ELR (cell line): ENCODE results near the gene KLHDC9.

Experiments
- DNase-seq: peaks from one replicate; pipeline ENCODE4 v3.0.0-alpha.2; 2015; ENCODE audit warnings: low read depth

The KLHDC9 gene

DNA sequence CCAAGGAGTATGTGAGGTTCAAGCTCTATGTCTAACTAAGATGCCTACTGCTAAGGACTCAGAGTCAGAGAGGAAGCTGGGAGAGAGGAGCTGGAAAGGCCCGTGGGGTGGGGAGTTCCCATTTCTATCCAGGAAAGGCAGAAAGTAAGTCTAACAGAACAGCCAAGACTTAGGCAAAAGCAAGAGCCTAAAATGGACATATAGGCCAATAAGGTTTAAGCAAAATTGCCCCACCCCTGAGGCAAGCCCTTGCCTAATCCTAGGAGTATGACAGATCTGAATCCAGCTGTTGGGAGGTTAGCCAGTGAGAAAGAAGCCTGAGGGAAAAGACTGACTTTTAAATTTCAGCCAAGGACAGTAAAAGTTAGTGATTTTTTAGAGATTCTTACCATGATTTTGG is 1.6 kb upstream of the KLHDC9 start:
- DNase-seq = no peak

DNA sequence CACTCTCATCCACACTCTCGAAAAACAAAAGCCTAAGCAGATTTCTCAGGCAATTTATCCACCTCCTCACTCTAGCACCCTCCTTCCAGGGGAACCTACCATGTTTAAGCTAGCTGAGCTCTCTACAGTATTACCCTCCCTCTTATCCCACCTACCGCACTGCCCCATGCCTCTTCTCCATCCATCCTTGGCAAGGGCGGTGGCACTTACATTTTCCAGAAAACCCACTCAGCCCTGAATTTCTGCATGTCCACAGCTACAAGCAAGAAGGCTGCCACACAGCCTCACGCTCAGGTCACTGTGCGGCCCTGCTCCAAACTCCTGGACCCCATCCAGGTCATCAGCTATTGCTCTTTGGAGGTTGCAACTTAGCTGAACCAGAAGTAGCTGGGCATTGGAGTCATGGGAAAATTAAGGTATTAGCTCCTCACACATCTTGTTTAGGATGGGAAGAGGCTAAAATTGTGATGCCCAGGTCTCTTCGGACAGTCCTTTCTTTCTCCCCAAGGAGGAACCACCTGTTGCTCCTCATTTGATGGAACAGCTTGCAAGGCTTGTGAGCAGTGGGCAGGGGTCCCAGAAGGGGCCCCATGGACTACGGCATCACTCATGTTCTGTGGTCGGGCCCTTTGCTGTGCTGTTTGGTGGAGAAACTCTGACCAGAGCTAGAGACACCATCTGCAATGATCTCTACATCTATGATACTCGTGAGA is 1.1 kb downstream of the KLHDC9 start:
- no peak for DNase-seq

DNA sequence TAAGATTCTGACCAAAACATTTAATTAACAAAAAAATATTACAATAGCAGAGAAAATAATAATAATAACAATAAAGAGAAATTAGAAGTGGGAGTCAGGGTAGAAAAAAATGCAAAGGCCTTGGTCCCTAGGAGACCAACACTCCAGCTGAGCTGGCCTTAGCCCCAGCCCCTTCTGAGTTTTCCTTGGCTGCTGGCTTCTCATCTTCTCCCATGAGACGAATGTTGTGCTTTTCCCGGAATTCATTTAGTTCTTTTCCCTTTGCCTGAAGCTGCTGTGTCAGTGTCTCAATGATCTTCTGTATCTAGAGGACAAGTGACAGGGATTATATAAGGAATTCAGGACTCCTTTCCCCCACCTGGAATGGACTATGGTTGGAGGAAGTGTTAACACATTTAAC is 2.4 kb downstream of the KLHDC9 start:
- no peak for DNase-seq

DNA sequence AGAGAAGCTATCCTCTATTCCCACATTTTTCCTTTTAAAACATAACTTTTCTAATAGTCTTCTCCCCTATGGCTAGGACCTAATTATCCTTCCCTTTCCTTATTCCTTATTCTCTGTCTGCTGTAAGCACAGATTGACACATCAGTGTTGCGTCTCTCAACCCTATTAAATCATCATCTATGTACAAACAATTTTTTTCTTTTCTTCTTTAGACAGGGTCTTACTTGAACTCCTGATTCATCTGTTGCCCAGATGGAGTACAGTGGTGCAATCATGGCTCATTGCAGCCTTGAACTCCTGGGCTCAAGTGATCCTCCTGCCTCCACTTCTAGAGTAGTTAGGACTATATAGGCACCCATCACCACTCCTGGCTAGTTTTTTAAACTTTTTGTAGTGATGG is 8.3 kb downstream of the KLHDC9 start:
- DNase-seq = no peak

DNA sequence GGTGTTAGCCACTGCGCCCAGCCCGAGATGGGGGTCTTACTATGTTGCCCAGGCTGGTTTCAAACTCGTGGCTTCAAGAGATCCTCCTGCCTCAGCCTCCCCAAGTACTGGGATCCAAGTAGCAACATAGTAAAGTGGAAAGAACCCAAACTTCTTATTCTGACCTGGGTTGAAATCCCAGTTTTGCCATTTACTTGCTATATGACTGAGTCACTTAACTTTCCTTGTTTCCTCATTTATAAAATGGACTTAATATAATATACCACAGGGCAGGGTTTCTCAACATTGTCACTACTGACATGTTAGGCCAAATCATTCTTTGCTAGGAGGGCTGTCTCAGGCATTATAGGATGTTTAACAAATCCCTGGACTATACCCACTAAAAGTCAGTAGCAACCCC is 13.0 kb downstream of the KLHDC9 start:
- no peak for DNase-seq

DNA sequence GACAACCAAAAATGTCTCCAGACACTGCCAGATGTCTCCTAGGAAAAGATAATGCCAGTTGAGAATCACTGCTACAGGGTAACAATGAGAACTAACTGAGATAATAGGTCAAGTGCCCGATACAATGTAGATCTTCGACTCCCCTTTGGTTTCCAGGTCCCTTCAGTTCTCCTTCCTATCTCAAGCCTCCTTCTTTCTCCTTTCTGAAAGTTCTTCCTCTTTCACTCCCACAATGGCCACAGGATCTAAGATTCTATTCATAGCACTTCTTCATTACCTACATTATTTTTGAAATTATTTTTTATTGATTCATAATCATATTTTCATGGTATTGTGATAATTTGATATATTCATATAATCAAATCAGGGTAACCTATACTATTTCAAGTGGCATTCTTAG is 13.4 kb downstream of the KLHDC9 start:
- DNase-seq = no peak

DNA sequence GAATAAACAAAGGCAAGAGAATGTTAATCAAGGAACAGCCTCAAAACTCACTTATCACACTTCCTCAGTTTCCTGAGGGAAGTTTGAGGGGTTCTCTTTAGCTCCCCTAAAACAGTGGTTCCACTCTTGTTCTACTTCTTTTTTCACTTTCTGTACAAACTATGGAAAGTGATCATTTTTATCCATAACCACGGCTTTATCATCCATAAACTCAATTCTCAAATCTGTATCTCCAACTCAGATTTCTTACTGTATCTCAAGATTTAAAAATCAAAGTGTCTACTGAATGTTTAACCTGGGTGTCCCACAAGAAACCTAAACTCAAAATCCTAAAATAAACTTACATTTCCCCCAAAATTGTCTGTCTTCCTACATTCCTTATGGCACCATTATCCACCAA is 15.8 kb downstream of the KLHDC9 start:
- no peak for DNase-seq

DNA sequence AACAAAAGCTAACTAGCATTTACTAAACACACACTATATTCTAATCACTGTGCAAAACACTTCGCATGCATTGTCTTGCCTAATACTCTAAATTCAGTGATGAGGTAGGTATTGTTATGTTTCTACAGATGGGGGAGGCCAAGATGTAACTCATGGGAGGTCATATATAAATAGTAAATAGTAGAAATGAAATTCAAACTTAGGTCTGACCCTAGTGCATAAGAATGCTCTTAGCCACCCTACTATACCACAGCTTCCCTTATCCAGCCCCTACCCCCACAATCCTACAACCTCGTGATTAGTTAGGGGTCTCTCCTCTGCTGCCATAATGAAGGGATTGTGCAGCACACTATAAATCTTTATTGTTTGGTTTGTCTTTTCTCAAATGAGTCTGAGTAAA is 16.4 kb downstream of the KLHDC9 start:
- DNase-seq = peak; percentile 61

DNA sequence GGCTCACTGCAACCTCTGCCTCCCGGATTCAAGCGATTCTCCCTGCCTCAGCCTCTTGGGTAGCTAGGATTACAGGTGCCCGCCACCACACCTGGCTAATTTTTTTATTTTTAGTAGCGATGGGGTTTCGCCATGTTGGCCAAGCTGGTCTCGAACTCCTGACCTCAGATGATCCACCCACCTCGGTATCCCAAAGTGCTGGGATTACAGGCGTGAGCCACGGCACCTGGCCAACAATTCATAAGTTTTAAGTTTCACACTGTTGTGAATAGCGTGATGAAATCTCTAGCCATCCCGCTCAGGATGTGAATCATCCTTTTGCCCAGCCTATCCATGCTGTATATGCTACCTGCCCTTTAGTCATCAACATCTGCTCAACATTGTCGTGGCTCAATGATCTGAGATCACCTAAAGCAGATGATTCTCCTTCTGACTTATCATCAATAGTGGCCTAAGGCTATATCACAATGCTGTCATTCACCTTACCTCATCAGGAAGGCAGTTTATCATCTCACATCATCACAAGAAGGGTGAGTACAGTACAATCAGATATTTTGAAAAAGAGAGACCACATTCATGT is 17.1 kb downstream of the KLHDC9 start:
- peak; percentile 99 for DNase-seq

DNA sequence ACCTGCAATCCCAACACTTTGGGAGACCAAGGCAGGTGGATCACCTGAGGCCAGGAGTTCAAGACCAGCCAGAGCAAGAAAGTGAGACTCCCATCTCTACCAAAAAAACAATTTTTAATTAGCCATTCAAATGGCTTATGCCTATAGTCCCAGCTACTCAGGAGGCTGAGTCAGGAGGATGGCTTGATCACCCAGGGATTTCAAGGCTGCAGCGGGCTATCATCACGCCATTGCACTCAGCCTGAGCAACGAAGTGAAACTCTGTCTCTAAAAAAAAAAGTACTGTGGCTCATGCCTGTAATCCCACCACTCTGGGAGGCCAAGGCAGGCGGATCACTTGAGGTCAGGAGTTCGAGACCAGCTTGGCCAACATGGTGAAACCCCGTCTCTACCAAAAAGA is 17.8 kb downstream of the KLHDC9 start:
- DNase-seq = peak; percentile 53

DNA sequence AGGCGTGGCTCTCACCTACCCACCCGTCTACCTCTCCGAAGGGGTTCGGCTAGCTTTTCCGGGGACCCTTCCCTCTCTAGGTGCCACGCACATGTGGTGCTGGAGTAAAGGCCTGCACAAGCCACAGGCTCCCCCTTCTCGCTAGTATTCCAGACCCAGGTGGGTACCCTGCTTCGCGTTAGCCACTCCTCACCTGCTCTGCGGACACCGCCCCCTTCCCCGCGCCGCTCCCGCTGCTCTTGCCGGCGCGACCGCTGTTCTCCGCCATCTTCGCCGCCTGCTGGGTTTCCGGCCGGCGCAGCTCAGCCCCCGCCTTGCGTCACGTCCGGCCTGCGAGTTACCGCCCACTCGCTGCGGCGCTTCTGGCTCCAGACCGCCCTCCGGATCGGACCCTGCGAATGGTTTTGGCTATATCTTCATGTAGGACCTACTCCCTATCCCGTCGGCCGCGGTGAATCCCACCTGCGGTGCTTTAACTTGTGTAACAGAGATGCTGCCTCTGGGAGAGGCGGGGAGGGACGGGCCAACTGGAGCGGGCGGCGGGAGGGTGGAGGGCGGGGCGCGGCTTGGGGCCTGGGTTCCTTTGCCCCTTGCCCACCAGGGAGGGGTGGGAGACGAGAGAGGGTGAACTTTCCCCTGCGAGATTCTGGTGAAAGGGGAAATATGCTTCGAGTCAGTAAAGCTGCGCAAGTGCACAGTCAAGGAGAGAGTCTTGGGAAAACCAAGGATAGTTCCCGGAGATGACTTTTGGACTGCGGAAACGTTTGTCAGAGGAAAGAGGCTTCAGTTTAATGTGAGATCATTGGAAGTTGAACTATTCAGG is 19.8 kb downstream of the KLHDC9 start, which contains the start of the genes NIT1 and PFDN2:
Gene NIT1 (plus strand): TSS at position 347 of the 823 bp plus-strand sequence. CDS start 72 bp downstream, at position 419.
Gene PFDN2 (minus strand): TSS at position 279 of the 823 bp plus-strand sequence. CDS start 11 bp downstream, at position 268.
- peak; percentile 92 for DNase-seq

DNA sequence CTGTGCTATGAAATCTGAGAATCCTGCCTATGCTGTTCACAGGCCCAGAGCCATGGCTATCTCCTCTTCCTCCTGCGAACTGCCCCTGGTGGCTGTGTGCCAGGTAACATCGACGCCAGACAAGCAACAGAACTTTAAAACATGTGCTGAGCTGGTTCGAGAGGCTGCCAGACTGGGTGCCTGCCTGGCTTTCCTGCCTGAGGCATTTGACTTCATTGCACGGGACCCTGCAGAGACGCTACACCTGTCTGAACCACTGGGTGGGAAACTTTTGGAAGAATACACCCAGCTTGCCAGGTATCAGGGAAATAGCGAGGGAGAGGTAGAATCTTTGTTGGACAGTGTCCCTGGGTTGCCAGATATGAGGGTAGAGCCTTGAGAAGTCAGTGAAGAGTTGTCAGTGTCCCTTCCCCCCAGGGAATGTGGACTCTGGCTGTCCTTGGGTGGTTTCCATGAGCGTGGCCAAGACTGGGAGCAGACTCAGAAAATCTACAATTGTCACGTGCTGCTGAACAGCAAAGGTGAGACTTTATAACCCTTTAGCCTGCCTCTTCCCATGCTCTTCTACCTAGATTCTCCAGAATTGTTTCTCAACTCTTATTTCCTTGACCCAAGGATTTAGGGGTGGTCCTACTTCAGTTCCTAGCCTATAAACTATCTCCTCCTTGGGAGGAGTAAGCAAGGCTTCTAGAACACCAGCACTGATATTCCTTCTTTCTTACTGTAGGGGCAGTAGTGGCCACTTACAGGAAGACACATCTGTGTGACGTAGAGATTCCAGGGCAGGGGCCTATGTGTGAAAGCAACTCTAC is 21.1 kb downstream of the KLHDC9 start:
- DNase-seq = peak; percentile 84

DNA sequence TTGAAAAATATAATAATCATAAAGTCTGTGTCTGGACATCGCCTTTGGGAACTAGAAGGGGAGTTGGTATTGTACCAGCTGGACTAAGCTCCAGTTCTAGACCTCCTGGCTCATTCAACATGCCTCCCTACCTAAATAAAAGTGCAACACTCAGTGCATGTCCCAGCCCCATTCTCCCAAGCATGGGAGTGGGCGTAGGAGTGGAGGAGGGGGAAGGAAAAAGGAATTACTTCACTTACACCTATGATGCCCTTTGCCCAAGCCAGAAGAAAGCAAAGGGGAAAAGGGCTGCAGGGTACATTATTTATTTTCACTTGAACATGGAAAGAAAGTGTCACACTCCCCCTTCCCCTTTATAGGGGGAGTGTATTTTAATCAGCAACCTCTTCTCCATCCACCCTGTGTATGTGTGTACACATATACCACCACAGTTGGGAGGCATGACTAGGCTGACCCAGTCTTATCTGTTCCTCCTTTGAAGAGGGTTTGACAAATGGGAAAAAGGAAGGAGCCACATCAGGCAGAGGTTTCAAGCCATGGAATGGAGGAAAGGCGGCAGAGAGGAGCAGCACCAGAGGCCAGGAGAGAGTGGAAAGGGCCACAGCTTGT is 23.0 kb downstream of the KLHDC9 start:
- DNase-seq = no peak

DNA sequence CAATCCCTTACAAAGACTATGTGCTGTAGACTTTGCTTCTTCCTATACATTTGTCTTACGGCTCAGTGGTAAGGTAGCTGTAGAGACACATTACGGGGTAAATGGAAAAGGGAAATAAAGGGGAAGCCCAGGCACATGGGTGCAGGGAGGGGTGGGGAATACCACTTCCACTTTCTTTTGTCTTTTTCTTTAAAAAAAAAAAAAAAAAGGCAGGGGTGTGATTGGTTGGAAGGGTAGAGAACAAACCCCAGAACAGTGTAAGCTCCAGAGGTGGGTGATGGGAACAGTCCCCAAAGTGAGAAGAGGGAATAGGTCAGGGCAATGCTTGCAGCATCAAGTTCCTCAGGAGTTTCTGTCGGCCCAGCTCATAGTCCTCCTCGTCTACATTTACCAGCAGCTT is 23.7 kb downstream of the KLHDC9 start:
- no peak for DNase-seq

DNA sequence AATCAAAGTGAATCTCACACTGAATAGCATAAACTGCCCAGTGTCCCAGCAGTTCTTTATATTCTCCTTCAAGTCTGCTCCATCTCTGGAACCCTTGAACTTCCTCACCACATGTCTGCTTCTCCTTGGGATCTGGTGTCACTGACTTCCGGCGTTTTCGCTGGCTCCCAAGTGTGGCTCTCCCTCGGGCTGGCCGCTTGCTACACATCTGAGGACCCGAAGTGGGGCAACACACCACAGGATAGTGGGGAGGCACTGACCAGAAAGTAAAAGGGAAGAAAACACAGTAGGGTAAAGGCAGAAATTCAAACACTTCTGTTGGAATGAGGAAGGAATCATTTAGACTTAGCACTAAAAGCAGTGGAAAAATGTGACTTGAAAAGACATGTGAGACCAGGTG is 24.8 kb downstream of the KLHDC9 start:
- no peak for DNase-seq

DNA sequence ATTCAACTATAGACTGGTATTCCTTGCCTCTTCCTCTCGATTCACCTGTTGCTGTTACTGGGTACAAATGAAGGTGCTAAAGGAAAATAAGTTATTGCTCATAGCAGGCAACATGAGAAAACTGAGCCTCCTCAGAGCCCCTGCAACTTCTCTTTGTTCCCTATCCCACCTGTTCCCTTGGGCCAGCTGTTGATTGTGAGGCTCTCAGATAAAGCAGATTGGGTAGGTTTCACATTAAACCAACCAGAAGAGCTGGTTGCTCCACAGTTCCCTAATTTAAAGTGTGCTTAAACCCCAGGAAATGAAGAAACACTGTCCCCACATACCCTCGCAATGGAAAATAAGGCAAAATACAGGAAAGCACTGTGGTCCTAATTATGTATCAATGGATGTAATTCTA is 29.5 kb downstream of the KLHDC9 start:
- no peak for DNase-seq

DNA sequence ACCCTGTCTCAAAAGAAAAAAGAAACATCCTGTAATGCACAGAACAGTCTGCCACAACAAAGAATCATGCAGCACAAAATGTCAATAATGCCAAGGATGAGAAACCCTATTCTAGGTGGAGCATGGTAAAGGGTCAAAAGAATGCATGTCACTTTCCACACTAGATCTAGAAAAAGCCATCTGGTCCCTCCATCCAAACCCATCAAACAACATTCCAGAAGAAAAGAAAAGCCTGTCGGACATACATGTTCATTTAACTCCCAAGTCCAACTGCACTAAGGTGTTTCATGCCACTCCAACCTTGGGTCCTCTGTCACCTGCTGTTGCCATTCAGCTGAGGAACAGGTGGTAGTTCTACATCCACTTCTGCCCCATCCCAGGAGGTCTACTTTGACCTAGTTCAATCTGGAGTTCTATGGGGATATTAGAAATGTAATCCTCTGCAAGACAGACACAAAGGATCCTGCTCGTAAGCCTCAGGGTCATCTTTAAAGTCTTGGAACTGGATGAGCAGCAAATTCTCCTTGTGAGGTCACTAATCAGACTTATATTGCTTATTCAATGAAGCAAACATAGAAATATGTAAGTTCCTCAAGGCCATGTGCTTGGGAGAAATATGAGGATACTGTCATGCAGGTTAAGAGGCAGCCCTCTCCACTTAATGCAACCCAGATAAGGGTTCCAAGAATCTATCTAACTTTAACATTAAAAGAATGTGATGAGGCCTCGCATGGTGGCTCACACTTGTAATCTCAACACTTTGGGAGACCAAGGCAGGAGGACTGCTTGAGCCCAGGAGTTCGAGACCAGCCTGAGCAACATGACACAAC is 30.6 kb downstream of the KLHDC9 start:
- no peak for DNase-seq

DNA sequence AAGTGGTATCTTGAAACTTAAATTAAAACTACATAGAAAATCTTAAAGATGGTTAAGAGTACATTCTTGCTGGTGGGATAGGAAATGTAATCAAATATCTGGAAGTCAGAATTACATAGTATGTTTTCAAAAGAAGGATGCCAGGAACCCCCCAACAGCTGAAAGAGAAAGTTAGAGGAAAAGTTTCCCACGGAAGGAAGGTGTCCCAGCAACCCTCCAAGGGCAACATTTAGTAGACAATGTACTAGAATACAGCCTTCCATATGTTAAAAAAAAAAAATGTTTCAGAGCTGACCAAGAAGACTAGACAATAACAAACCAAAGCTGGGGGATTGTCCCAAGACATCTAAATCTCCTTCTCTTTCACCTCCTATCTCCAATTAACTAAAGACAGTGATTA is 32.1 kb downstream of the KLHDC9 start:
- DNase-seq = no peak

DNA sequence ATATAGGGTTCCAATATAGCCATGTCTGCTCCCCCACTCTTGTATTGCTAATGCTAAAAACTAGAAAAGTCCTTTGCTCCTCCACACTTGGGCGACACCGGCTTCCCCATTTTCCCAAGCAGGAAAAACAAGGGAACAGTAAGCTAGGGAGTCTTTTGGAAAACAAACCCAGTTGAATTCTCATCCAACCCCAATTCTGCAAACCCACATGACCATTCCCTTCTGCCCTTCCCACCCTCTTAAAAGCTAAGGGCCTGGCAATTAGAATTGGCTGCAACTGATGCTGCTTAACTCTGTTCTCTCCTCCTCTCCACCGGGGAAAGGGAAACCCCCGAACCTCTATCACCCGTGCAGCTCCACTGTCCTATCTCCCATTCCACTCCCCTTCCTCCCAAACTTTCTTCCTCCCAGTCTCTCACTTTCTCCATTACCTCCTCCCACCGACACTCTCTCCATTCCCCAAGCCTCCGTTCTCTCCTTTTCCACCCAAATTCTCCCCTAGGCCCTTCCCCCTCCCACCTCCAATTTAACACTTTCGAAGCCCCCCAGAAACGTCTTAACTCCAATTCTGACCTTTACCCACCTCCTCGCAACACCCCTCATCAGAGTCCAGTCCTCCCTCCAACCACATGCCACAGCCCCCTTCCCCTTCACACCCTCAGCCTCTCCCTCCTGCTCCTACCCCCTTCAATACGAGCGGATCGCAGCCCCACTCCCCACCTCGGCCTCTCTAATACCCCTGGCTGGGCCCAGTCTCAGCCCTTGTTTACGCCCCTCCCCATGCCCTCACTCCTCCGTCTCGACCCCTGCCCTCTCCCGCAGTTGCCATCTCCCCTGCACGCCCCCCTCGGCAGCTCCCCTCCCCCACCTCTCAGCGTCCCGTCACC is 33.6 kb downstream of the KLHDC9 start:
- peak; percentile 42 for DNase-seq
